Stimulated activated naive CD8-positive, alpha-beta T cell treated with anti-CD3 and anti-CD28 coated beads, Interleukin-15, amount 100 ng/mL, for 72 hours (primary cell): Measurements from ENCODE around the gene THY1.
A peak's percentile ranks its signal among the peaks of the same experiment; 100 is the strongest.
"Not testable (repeated sequence)": the region's sequence is repeated elsewhere in the genome, so short reads cannot be mapped to it uniquely, and the experiment has no call there.

ENCODE experiments used
- ATAC-seq: fragments of 150-1000 bp; cut with Tn5 transposase; 2 replicates; pipeline ENCODE4 v1.10.0; 2021; ENCODE audit warnings: mild to moderate bottlenecking, moderate library complexity
- DNase-seq, 2 donors: peaks; one replicate each; pipeline ENCODE4 v3.0.0; 2021 to 2022
- H3K27ac Mint-ChIP-seq, 2 donors: one replicate each; pipeline ENCODE4 v1.8.0; 2022; ENCODE audit warnings: mild to moderate bottlenecking in 2 of 2, mixed read lengths in 2 of 2, moderate library complexity in 2 of 2
- H3K27me3 Mint-ChIP-seq: one replicate; pipeline ENCODE4 v1.8.0; 2022; ENCODE audit warnings: mixed read lengths
- H3K4me1 Mint-ChIP-seq: one replicate; pipeline ENCODE4 v1.8.0; 2022; ENCODE audit warnings: mild to moderate bottlenecking, mixed read lengths
- H3K4me3 Mint-ChIP-seq, 2 donors: one replicate each; pipeline ENCODE4 v1.8.0; 2022; ENCODE audit warnings: mild to moderate bottlenecking in 2 of 2, mixed read lengths in 2 of 2, moderate library complexity in 1 of 2
- H3K9me3 Mint-ChIP-seq, 2 donors: one replicate each; pipeline ENCODE4 v1.8.0; 2022; ENCODE audit warnings: mixed read lengths in 2 of 2

THY1 gene

DNA sequence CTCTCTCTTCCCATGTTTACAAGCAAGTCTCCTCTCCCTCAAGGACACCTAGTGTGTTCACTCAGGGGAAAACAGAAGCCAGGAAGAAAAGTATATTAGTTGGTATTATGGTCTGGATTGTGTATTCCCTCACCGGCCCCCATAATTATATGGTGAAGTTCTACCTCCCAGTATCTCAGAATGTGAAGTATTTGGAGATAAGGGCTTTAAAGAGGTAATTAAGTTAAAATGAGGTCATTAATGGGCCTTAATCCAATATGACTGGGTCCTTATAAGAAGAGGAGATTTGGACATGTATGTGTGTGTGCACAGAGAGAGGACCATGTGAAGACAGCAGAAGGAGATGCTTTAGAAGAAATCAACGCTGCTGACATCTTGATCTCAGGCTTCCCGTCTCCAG is 26.5 kb upstream of the THY1 start:
- DNase-seq, result no peak
- peaks cover 7% of the 10 kb centered on the region for H3K4me1 Mint-ChIP-seq
- no peak overlapping the region for H3K27ac Mint-ChIP-seq
- no peak for ATAC-seq
- peaks cover 52% of the 10 kb centered on the region for H3K27me3 Mint-ChIP-seq
- H3K4me3 Mint-ChIP-seq, result no peak overlapping the region
- no peaks in the 10 kb centered on the region for H3K9me3 Mint-ChIP-seq

GRCh38 chr11:119448380-119448779 is 25.4 kb upstream of the THY1 start:
- H3K4me3 Mint-ChIP-seq, result no peak overlapping the region
- H3K27ac Mint-ChIP-seq, result no peak overlapping the region
- H3K4me1 Mint-ChIP-seq, result peaks cover 7% of the 10 kb centered on the region
- H3K27me3 Mint-ChIP-seq, result peaks cover 52% of the 10 kb centered on the region
- no peak for ATAC-seq
- no peak for DNase-seq
- no peaks in the 10 kb centered on the region for H3K9me3 Mint-ChIP-seq

- peaks cover 7% of the 10 kb centered on the region for H3K4me1 Mint-ChIP-seq
- DNase-seq (no peak), ATAC-seq (no peak)
- H3K27ac Mint-ChIP-seq, result peak overlapping the region; percentile 38 to 69
- H3K4me3 Mint-ChIP-seq, result no peak overlapping the region
- peaks cover 52% of the 10 kb centered on the region for H3K27me3 Mint-ChIP-seq
- no peaks in the 10 kb centered on the region for H3K9me3 Mint-ChIP-seq
Observed at GRCh38 chr11:119447664-119448242, 24.8 kb upstream of the THY1 start.

DNA sequence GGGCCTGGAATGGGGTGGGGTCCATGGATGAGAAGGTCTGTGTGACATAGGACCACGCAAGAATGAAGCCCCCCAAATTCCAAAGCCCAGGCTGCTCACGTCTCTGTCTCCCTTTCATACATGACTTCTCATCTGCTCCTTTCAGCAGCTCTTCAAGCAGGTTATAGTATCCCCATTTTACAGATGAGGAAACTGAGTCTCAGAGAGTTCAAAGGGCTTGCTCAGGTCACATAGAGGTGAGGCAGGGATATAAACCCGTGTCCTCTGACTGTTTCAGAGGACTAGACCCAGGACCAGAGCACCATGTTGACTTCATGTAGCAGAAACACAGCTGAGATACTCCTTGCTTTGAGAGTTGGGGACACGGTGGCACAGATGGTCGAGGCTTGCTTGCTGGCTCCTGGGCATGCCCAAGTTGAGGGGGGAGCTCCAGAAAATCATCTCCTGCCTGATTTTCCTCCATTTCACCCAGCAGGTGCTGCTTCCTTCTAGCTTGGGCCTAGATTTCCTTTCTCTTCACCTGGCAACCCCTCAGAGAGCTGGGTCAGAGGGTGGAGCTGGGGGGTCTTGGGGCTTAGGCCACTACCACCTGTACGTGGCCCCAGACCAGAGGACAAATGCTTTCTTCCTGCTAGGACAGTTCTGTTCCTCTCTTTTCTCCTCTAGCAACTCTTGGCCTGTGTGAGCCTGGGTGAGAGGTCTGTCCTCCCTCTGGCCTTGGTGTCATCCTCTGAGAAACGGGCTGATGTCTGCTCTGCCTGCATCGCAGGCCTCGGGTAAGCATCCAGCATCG is 24.1 kb upstream of the THY1 start:
- Mint-ChIP-seq H3K27ac (no peak overlapping the region), H3K4me3 (no peak overlapping the region), H3K9me3 (no peaks in the 10 kb centered on the region), H3K4me1 (peaks cover 7% of the 10 kb centered on the region), H3K27me3 (peaks cover 52% of the 10 kb centered on the region)
- DNase-seq (no peak), ATAC-seq (no peak)

GRCh38 chr11:119446434-119446833 is 23.5 kb upstream of the THY1 start:
- ATAC-seq, result no peak
- no peaks in the 10 kb centered on the region for H3K9me3 Mint-ChIP-seq
- DNase-seq, result no peak
- no peak overlapping the region for H3K27ac Mint-ChIP-seq
- H3K4me1 Mint-ChIP-seq, result peaks cover 10% of the 10 kb centered on the region
- H3K27me3 Mint-ChIP-seq, result peaks cover 58% of the 10 kb centered on the region
- no peak overlapping the region for H3K4me3 Mint-ChIP-seq

- H3K4me3 Mint-ChIP-seq, result no peak overlapping the region
- ATAC-seq (no peak), DNase-seq (no peak)
- H3K27ac Mint-ChIP-seq, result no peak overlapping the region
- H3K4me1 Mint-ChIP-seq, result peaks cover 16% of the 10 kb centered on the region
- peaks cover 62% of the 10 kb centered on the region for H3K27me3 Mint-ChIP-seq
- H3K9me3 Mint-ChIP-seq, result no peaks in the 10 kb centered on the region
Observed at GRCh38 chr11:119445850-119446249, 22.9 kb upstream of the THY1 start.

GRCh38 chr11:119445379-119445778 is 22.4 kb upstream of the THY1 start:
- no peak overlapping the region for H3K4me3 Mint-ChIP-seq
- DNase-seq, result no peak
- H3K4me1 Mint-ChIP-seq, result peaks cover 20% of the 10 kb centered on the region
- H3K9me3 Mint-ChIP-seq, result no peaks in the 10 kb centered on the region
- ATAC-seq, result no peak
- H3K27me3 Mint-ChIP-seq, result peaks cover 66% of the 10 kb centered on the region
- no peak overlapping the region for H3K27ac Mint-ChIP-seq

GRCh38 chr11:119441898-119442243 is 18.9 kb upstream of the THY1 start:
- Mint-ChIP-seq H3K27me3 (peaks cover 66% of the 10 kb centered on the region), H3K4me1 (peaks cover 14% of the 10 kb centered on the region), H3K27ac (no peak overlapping the region), H3K4me3 (no peak overlapping the region), H3K9me3 (peaks cover 0 to 4% of the 10 kb centered on the region in 2 donors)
- ATAC-seq (no peak), DNase-seq (no peak)

GRCh38 chr11:119438599-119438998 is 15.6 kb upstream of the THY1 start:
- no peak overlapping the region for H3K27ac Mint-ChIP-seq

DNA sequence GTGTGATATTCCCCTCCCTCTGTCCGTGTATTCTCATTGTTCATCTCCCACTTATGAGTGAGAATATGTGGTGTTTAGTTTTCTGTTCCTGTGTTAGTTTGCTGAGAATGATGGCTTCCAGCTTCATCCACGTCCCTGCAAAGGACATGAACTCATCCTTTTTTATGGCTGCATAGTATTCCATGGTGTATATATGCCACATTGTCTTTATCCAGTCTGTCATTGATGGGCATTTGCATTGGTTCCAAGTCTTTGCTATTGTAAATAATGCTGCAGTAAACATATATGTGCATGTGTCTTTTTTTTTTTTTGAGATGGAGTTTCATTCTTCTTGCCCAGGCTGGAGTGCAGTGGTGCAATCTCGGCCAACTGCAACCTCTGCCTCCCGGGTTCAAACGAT is 14.5 kb upstream of the THY1 start:
- not testable (repeated sequence) for ATAC-seq
- H3K27ac Mint-ChIP-seq, result peak overlapping the region in 1 of 2 donors; percentile 16

More at GRCh38 chr11:119438599-119438998, 15.6 kb upstream of the THY1 start:
- no peak for DNase-seq
- no peak for ATAC-seq
- H3K9me3 Mint-ChIP-seq, result peaks cover 0 to 4% of the 10 kb centered on the region in 2 donors
- H3K4me3 Mint-ChIP-seq, result no peak overlapping the region
- H3K27me3 Mint-ChIP-seq, result peaks cover 53% of the 10 kb centered on the region
- H3K4me1 Mint-ChIP-seq, result peaks cover 14% of the 10 kb centered on the region

DNA sequence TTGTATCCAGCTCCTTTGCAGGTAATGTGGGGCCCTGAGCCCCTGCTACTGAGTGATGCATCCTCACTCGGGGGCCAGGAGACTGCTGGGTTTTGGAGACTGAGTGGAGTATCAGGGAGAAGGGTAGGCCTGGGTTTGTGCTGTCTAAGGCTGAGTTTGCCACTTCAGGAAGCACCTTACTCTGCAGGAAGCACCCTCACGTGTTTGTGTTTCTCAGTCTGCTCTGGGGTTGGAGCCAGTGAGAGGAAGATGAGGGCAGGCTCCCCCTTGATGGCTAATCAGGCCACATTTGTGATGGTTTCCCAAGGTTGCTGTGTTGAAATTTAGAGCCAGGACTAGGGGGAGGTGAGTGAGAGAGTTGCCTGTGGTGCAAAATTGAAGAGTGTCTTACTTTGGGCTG is 13.7 kb upstream of the THY1 start:
- no peak for DNase-seq
- Mint-ChIP-seq H3K9me3 (peaks cover 0 to 4% of the 10 kb centered on the region in 2 donors), H3K27me3 (peaks cover 49% of the 10 kb centered on the region), H3K4me1 (peaks cover 14% of the 10 kb centered on the region), H3K4me3 (no peak overlapping the region), H3K27ac (no peak overlapping the region)
- ATAC-seq, result no peak

More for the DNA sequence above, 14.5 kb upstream of the THY1 start:
- Mint-ChIP-seq H3K4me1 (peaks cover 14% of the 10 kb centered on the region), H3K27me3 (peaks cover 48% of the 10 kb centered on the region)
- H3K9me3 Mint-ChIP-seq, DNase-seq, H3K4me3 Mint-ChIP-seq: not testable (repeated sequence)

- DNase-seq (no peak), ATAC-seq (no peak)
- Mint-ChIP-seq H3K4me3 (no peak overlapping the region), H3K27ac (no peak overlapping the region), H3K27me3 (peaks cover 49% of the 10 kb centered on the region), H3K9me3 (peaks cover 0 to 4% of the 10 kb centered on the region in 2 donors), H3K4me1 (peaks cover 8% of the 10 kb centered on the region)
Observed at GRCh38 chr11:119436093-119436492, 13.1 kb upstream of the THY1 start.

DNA sequence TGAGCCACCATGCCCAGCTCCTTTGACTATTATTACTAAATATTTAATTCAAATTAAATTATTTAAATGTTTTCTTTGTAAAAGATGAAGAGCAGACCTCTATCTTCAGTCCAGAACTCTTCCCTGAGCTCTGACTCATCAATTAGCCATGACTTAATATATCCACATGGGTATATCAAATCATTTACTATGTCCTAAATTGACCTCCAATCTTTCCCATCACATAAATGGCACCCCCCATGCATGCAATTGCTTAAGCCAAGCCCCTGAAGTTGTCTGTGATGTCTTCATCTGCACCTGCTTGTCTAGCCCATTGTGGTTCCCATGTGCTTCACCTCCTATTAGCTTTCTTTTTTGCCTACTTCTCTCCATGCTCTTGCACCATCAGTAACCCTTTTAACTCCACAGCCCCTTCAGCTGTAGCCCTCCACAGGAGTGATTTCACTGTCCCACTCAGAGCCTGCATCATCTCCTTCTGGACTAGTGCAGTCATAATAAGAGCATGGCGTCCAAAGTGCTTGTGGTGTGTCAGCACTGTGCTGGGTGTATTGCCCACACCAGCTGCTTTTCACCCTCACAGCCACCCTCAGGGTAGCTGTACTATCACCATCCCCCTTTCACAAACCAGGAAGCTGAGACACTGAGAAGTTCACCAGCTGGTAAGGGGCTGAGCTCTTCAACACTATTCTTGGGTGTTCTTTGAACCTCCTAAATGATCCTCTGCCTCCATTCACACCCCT is 11.8 kb upstream of the THY1 start:
- peaks cover 51% of the 10 kb centered on the region for H3K27me3 Mint-ChIP-seq
- no peak overlapping the region for H3K27ac Mint-ChIP-seq
- DNase-seq (no peak), ATAC-seq (no peak)
- peaks cover 0 to 4% of the 10 kb centered on the region in 2 donors for H3K9me3 Mint-ChIP-seq
- H3K4me1 Mint-ChIP-seq, result no peaks in the 10 kb centered on the region
- H3K4me3 Mint-ChIP-seq, result no peak overlapping the region

- Mint-ChIP-seq H3K27ac (no peak overlapping the region), H3K27me3 (peaks cover 60% of the 10 kb centered on the region), H3K4me1 (no peaks in the 10 kb centered on the region), H3K9me3 (peaks cover 0 to 4% of the 10 kb centered on the region in 2 donors), H3K4me3 (no peak overlapping the region)
- no peak for DNase-seq
- ATAC-seq, result no peak
Observed at GRCh38 chr11:119433358-119433725, 10.4 kb upstream of the THY1 start.

DNA sequence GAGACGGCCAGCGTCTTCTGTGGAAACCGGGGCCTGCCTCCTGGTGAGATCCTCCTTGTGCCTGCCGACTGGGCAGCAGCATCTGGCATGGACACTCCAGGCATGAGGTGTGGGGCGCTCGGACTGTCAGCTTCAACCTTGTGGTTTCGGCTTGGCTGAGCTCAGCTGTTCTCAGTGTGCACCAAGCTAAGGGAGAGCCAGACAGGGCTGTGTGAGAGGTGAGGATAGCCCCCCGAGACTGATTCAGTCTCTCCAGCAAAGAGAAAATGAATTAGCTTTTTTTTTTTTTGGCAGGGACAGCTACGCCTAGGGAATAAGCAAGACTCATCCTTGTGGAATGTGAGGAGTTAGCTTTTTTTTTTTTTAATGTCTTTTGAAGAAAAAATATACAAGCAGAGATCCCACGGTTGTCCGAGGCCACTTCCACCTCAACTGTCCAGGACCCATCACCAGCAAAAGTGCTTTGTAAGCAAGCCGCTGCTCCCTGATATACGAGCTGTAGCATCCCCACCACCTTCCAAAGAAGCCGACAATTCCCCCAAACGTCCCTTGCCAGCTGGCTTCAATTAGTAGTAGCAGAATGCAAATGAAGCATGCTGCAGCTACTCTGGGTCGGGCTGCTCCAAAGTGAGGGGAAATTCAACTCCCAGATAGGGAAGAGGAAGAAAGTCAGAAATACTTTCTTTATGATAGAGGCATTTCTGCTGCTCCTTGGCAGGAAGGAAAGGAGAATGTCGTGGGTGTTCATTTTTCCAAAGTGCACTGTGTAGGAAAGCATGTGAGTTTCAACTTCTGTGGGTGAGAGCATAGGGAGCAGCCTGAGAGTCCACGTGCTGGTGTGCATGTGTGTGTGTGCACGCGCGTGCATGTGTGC is 9.7 kb upstream of the THY1 start:
- Mint-ChIP-seq H3K4me1 (no peaks in the 10 kb centered on the region), H3K27ac (no peak overlapping the region), H3K27me3 (peaks cover 66% of the 10 kb centered on the region), H3K9me3 (peaks cover 0 to 4% of the 10 kb centered on the region in 2 donors), H3K4me3 (no peak overlapping the region)
- no peak for ATAC-seq
- DNase-seq, result no peak
